Renal pelvis (tissue), 4 donors: ENCODE measurements around the gene GHR. TPM values are rescaled to one million over a fixed set of nuclear protein-coding genes. Genes with fewer than 3 reads are reported as not detected.
A peak's percentile ranks its signal among the peaks of the same experiment; 100 is the strongest.
"Not testable (repeated sequence)": the region's sequence is repeated elsewhere in the genome, so short reads cannot be mapped to it uniquely, and the experiment has no call there.

Source experiments
- DNase-seq: peaks from one replicate; pipeline ENCODE4 v3.0.0-alpha.2; 2013
- polyA plus RNA-seq, 3 donors: library from polyadenylated mRNA; unstranded; fragments of 120-200 nt; gene quantifications; one replicate each; pipeline ENCODE4 v1.2.1, GENCODE V29; 2013; ENCODE audit not compliant: insufficient read length in 3 of 3

The GHR gene
- polyA plus RNA-seq, 3 donors: 13.2 to 20.0 (median 17.8) TPM

DNA sequence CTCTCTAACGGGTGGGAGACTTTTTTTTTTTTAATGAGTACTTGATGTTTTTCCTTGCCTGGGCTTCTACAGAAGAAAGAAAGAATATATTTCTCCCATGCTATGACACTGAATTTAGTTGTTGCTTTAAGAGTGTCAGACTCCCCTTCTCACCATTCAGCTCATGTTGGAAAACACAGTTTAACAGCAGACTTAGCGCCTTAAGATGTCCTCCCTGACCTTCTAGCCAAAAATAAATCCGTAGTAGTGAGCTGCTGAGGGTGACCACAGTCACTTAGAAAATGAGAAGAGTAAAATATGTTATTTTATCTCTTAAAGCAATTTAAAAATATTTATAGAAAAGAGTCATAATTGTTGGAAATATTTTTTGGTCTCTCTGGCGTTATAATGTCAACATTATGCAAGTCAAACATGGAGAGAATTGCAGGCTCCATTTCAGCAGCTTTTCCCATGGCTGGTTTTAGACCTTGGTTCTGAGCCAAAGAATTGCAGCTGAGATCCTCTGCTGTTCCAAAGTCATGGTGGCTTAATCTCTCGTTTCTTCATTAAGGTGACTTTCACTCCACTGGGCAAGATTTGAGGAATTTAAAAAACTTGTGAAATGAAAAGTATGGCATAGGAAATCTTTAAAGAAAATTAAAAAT lies 143.5 kb downstream of the GHR start:
- DNase-seq: no peak

DNA sequence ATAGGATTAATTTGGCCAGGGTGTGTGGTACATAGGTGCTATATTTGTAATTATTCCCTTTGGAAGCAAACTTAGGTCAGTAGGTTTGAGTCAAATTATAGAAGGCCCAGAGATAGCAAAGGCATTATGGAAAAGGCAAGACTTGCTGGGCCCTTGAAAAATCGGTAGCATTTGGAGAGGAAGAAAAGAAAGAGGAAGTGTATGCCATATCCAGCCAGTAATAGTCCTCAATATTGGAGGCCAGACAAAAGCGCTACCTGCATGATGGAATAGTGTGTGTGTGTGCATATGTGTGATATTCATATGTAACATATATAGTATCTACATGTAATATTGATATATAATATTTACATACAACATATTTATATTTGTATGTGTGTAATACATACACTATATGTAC lies 146.1 kb downstream of the GHR start:
- DNase-seq: no peak

GRCh38 chr5:42569953-42570548 lies 146.8 kb downstream of the GHR start:
- no peak for DNase-seq

DNA sequence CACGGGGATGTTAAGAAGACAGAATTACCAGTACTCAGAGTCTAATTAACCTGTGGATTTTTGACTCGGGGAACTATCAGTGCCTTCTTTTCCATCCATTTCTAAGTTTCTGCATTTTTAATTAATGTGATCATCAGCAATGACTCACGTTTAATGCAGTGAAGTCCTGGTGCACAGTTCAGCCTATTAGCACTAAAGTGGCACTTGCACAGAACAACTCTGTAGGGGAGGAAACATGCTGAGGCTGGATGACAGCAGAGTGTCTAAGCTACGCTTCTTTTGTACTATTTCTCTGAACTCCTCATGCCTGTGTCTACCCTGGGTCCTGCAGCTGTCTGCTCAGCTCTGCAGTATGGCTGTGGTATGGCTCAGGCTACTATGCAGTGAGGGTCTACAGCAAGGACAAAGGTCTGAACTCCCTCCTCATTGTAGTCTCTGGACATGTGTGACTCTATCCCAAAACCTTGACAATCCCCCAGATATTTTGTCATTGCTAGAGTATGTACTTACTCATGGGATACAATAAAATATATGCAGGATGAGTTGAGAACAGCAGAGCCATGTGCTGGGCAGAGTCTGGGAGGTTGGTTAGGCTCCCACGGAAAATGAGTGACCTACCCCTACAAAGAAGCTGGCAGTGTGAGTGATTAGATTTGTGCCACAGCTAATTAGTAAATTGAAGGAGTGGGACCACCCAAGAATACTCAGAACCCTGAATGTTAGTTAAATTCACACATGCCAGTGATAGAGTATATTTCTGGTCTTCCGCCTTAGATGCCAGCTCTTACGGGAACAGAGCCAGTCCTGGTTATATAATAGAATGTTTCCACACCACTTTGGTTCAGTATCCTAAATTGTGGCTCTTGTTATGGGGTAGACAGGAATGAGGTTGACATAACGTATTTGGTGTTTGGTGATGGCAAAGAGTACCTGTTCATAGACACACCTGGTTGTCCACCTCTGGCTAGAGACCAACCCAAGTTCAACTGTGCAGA lies 148.0 kb downstream of the GHR start:
- DNase-seq: no peak

GRCh38 chr5:42572313-42572712 lies 149.1 kb downstream of the GHR start:
- DNase-seq: no peak

GRCh38 chr5:42573386-42573785 lies 150.1 kb downstream of the GHR start:
- DNase-seq: no peak

GRCh38 chr5:42575914-42576313 lies 152.7 kb downstream of the GHR start:
- not testable (repeated sequence) for DNase-seq

DNA sequence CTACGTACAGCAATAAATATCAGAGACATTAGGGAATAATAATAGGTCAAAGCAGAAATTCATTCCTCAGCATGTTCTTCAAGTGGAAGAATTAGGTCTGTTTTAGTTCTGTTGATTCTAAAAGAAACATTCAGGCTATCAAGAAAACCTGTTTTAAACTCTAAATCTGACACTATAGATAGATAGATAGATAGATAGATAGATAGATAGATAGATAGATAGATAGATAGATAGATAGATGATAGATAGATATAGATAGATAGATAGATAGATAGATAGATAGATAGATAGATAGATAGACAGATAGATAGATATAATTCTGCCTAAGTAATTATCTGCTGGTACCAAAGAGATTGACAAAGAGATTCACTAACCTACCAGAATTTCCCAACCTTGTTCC lies 155.7 kb downstream of the GHR start:
- DNase-seq: not testable (repeated sequence)

DNA sequence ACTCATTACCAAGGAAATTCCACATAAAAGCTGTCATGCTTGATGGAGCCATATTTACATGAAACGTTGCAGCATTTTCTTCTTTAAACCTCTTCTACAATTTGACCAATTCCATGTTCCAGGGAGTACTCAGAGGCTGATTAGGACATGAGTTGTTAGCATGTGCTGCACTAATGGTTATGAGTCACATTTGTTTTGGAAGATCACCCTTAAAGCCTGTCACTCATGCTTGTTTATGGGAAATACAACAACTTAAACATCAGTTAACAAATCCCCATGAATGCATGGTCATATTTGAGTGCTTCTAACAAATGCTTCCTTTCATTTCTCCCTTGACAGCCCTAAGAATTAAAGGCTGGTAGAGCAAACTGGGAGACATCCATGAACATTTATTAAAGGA lies 156.1 kb downstream of the GHR start:
- DNase-seq: no peak

GRCh38 chr5:42581845-42582244 lies 158.6 kb downstream of the GHR start:
- DNase-seq: no peak

- no peak for DNase-seq
Observed at GRCh38 chr5:42582723-42583122, 159.5 kb downstream of the GHR start.

DNA sequence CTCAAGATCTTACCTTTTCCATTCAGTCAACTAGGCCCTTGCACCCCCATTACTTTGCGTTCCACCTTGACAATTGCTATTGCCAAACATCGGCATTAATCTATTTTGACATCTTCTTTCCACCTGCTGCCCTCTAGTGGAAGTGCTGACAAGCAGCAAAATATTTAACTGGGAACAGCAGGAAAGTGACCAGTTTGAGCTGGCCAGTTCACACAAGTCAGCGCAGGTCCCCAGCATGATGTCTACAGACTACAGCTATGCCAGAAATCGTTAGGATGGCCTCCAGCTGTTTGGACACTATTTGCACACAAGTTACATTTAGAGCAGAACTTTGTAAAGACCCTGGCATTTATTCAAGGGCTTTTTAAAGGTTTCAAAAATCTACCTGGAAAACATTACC lies 160.1 kb downstream of the GHR start:
- DNase-seq: peak; percentile 49

DNA sequence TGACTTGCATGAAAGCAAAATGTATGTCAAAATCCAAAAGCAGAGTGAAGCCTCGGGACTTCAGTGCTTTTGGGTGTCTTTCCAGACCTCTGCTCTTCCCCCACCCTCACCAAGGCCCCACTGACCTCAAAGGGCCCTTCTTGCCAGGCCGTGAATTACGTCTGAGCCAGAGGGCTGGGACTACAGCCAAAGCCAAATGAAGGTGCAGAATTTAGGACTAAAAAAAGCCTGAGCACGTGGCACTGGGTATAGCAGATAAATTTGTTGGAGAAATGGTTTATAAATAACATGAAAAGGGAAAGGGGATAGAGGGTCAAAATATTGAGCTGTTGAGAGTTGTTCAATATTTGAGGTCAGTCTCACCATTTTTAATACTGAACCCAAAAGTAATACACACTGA lies 163.4 kb downstream of the GHR start:
- no peak for DNase-seq

- no peak for DNase-seq
Observed at GRCh38 chr5:42587096-42587723, 164.0 kb downstream of the GHR start.

- DNase-seq: no peak
Observed at GRCh38 chr5:42590566-42590965, 167.3 kb downstream of the GHR start.

- DNase-seq: no peak
Observed at GRCh38 chr5:42591015-42591414, 167.8 kb downstream of the GHR start.

- DNase-seq: no peak
Observed at GRCh38 chr5:42592401-42593140, 169.3 kb downstream of the GHR start.

- no peak for DNase-seq
Observed at GRCh38 chr5:42593591-42593990, 170.4 kb downstream of the GHR start.

- no peak for DNase-seq
Observed at GRCh38 chr5:42595597-42595996, 172.4 kb downstream of the GHR start.

DNA sequence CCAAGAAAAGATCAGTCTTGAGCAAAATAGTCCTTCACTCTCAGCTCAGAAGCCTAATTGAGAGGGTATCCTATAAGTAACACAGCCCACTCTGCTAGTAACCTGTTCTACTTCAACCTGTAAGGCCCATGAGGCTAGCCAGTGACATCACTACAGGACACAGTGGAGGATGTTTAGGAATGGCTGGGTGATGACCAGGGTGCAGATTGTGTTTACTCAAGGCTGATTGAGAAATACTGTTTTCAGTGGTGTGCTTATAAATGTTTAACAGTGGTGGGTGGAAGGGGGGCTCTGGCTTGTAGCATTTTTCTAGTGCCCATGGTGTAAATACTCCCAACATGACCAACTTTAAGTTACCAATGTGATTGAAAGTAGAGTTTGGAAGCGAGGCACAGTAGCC lies 173.6 kb downstream of the GHR start:
- no peak for DNase-seq

GRCh38 chr5:42597318-42597937 lies 174.2 kb downstream of the GHR start:
- no peak for DNase-seq
